SK-N-SH treated with all-trans-retinoic acid at 6 μM for 48 hours (cell line): Measurements from ENCODE around the gene FRAT2.

Source experiments
- ATAC-seq: fragments of 200-7000 bp; cut with Tn5 transposase; 3 replicates; pipeline ENCODE4 v1.9.1; 2020; ENCODE audit warnings: mild to moderate bottlenecking, moderate library complexity
- ARNTL ChIP-seq: fragments of 450-650 bp; formaldehyde crosslinking; IDR thresholded peaks from 2 replicates; pipeline ENCODE4 v1.5.0; 2020; ENCODE audit warnings: low read depth, mild to moderate bottlenecking, moderate library complexity, borderline replicate concordance
- BACH2 ChIP-seq: fragments of 250-450 bp; sonication (Bioruptor Pico); IDR thresholded peaks from 2 replicates; pipeline ENCODE4 v1.9.0; 2021; ENCODE audit warnings: mild to moderate bottlenecking, borderline replicate concordance
- CSDC2 ChIP-seq: fragments of 250-450 bp; sonication (Bioruptor Pico); IDR thresholded peaks from 2 replicates; pipeline ENCODE4 v1.5.0; 2020; ENCODE audit warnings: mild to moderate bottlenecking, moderate library complexity
- ESRRG ChIP-seq: fragments of 250-450 bp; sonication (Bioruptor Pico); IDR thresholded peaks from 2 replicates; pipeline ENCODE4 v1.6.1; 2021; ENCODE audit warnings: mild to moderate bottlenecking
- GLIS3 ChIP-seq: fragments of 250-450 bp; sonication (Bioruptor Pico); IDR thresholded peaks from 2 replicates; pipeline ENCODE4 v1.5.0; 2020; ENCODE audit warnings: mild to moderate bottlenecking, moderate library complexity
- ISL1 ChIP-seq: fragments of 250-450 bp; sonication (Bioruptor Pico); IDR thresholded peaks from 2 replicates; pipeline ENCODE4 v2.1.2; 2022; ENCODE audit warnings: mild to moderate bottlenecking, moderate library complexity
- OSR1 ChIP-seq: fragments of 250-450 bp; sonication (Bioruptor Pico); IDR thresholded peaks from 2 replicates; pipeline ENCODE4 v1.8.0; 2022; ENCODE audit warnings: moderate library complexity, mild to moderate bottlenecking, inconsistent platforms
- PPARA ChIP-seq: fragments of 250-450 bp; sonication (Bioruptor Pico); IDR thresholded peaks from 2 replicates; pipeline ENCODE4 v1.5.0; 2020; ENCODE audit warnings: mild to moderate bottlenecking, borderline replicate concordance
- RARB ChIP-seq: fragments of 250-450 bp; sonication (Bioruptor Pico); IDR thresholded peaks from 2 replicates; pipeline ENCODE4 v1.8.0; 2021; ENCODE audit warnings: mild to moderate bottlenecking, moderate library complexity
- SNAI2 ChIP-seq: fragments of 250-450 bp; sonication (Bioruptor Pico); IDR thresholded peaks from 2 replicates; pipeline ENCODE4 v1.5.0; 2020; ENCODE audit warnings: mild to moderate bottlenecking, moderate library complexity
- TCF4 ChIP-seq: fragments of 250-450 bp; sonication (Bioruptor Pico); IDR thresholded peaks from 2 replicates; pipeline ENCODE4 v1.8.0; 2021; ENCODE audit warnings: mild to moderate bottlenecking, moderate library complexity, borderline replicate concordance
- TOX ChIP-seq: fragments of 250-450 bp; sonication (Bioruptor Pico); IDR thresholded peaks from 2 replicates; pipeline ENCODE4 v1.8.0; 2021; ENCODE audit warnings: mild to moderate bottlenecking, moderate library complexity, borderline replicate concordance
- ZC3H10 ChIP-seq: fragments of 250-450 bp; sonication (Bioruptor Pico); IDR thresholded peaks from 2 replicates; pipeline ENCODE4 v1.5.1; 2021; ENCODE audit warnings: mild to moderate bottlenecking, moderate library complexity
- ZFP3 ChIP-seq: fragments of 250-450 bp; sonication (Bioruptor Pico); IDR thresholded peaks from 2 replicates; pipeline ENCODE4 v1.5.0; 2020; ENCODE audit warnings: mild to moderate bottlenecking, moderate library complexity
- ZNF565 ChIP-seq: fragments of 450-650 bp; formaldehyde crosslinking; conservative IDR thresholded peaks from 2 replicates; pipeline ENCODE4 v1.5.0; 2020; ENCODE audit warnings: low read depth, mild to moderate bottlenecking, moderate library complexity
- ZNF70 ChIP-seq: fragments of 450-650 bp; formaldehyde crosslinking; IDR thresholded peaks from 2 replicates; pipeline ENCODE4 v1.5.0; 2020; ENCODE audit warnings: mild to moderate bottlenecking, moderate library complexity
- TF ChIP-seq, protein P1 (sequence below): fragments of 250-450 bp; sonication (Bioruptor Pico); IDR thresholded peaks from 2 replicates; pipeline ENCODE4 v1.8.0; 2020; ENCODE audit warnings: mild to moderate bottlenecking, moderate library complexity, borderline replicate concordance
- TF ChIP-seq, protein P2 (sequence below): fragments of 250-450 bp; sonication (Bioruptor Pico); IDR thresholded peaks from 2 replicates; pipeline ENCODE4 v1.5.1; 2021; ENCODE audit warnings: mild to moderate bottlenecking, moderate library complexity
- TF ChIP-seq, protein P3 (sequence below): fragments of 250-450 bp; sonication (Bioruptor Pico); IDR thresholded peaks from 2 replicates; pipeline ENCODE4 v1.5.1; 2020; ENCODE audit warnings: low read depth, mild to moderate bottlenecking, moderate library complexity
- TF ChIP-seq, protein P4 (sequence below): fragments of 250-450 bp; sonication (Bioruptor Pico); IDR thresholded peaks from 2 replicates; pipeline ENCODE4 v1.8.0; 2021; ENCODE audit warnings: low read depth, mild to moderate bottlenecking, moderate library complexity, borderline replicate concordance

The FRAT2 gene

DNA sequence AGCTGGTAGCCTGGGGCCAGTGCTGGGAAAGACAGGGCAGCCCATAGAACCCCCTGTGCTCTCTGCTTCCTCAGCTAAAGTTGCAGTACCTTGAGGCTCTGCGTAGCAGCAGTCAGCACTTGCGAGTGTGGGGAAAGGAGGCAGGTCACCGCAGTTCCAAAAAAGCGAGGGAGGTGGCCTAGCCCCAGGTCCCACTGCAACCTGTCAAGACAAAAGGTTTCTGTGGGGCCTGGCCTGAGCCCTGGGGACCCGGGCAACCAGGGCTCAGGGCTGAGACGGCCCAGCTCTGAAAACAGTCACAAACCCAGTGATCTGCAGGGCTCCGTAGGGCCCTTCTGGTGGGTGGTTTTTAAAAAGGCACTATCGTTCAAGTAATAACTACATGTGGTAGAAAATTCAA, 47.1 kb upstream of the FRAT2 start:
- no peak for ATAC-seq
- TF ChIP-seq ZNF70 (CRISPR knock-in tag): no peak
- TF ChIP-seq CSDC2 (CRISPR knock-in tag): no peak
- TF ChIP-seq ESRRG (CRISPR knock-in tag): no peak

DNA sequence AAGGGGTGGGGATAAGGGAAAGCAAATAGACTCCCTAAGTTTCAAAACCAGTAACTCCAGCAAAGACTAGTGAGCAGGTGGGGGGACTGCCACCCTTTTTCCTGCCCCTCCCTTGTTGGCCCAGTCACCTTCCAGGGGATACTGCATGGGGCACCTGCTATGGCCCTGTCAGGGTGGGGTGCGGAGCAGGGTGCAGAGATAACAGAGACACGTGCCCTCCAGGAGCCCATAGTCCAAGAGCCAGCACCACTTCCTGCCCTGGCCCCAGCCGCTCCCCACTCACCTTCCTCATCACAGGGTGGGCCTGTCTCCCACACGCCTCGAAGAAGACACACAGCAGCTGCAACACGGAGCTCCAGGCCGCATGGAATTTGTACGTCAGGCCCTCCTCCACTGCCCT, 46.0 kb upstream of the FRAT2 start:
- TF ChIP-seq ZFP3 (CRISPR knock-in tag) (no peak), ARNTL (no peak), ISL1 (no peak), OSR1 (CRISPR knock-in tag) (no peak), PPARA (no peak), CSDC2 (CRISPR knock-in tag) (no peak), SNAI2 (no peak), GLIS3 (CRISPR knock-in tag) (no peak), ESRRG (CRISPR knock-in tag) (no peak)
- TF ChIP-seq, protein P1, sequence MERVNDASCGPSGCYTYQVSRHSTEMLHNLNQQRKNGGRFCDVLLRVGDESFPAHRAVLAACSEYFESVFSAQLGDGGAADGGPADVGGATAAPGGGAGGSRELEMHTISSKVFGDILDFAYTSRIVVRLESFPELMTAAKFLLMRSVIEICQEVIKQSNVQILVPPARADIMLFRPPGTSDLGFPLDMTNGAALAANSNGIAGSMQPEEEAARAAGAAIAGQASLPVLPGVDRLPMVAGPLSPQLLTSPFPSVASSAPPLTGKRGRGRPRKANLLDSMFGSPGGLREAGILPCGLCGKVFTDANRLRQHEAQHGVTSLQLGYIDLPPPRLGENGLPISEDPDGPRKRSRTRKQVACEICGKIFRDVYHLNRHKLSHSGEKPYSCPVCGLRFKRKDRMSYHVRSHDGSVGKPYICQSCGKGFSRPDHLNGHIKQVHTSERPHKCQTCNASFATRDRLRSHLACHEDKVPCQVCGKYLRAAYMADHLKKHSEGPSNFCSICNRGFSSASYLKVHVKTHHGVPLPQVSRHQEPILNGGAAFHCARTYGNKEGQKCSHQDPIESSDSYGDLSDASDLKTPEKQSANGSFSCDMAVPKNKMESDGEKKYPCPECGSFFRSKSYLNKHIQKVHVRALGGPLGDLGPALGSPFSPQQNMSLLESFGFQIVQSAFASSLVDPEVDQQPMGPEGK (CRISPR knock-in tag): no peak
- TF ChIP-seq, all 23 proteins: peak for 0
- ATAC-seq: no peak

DNA sequence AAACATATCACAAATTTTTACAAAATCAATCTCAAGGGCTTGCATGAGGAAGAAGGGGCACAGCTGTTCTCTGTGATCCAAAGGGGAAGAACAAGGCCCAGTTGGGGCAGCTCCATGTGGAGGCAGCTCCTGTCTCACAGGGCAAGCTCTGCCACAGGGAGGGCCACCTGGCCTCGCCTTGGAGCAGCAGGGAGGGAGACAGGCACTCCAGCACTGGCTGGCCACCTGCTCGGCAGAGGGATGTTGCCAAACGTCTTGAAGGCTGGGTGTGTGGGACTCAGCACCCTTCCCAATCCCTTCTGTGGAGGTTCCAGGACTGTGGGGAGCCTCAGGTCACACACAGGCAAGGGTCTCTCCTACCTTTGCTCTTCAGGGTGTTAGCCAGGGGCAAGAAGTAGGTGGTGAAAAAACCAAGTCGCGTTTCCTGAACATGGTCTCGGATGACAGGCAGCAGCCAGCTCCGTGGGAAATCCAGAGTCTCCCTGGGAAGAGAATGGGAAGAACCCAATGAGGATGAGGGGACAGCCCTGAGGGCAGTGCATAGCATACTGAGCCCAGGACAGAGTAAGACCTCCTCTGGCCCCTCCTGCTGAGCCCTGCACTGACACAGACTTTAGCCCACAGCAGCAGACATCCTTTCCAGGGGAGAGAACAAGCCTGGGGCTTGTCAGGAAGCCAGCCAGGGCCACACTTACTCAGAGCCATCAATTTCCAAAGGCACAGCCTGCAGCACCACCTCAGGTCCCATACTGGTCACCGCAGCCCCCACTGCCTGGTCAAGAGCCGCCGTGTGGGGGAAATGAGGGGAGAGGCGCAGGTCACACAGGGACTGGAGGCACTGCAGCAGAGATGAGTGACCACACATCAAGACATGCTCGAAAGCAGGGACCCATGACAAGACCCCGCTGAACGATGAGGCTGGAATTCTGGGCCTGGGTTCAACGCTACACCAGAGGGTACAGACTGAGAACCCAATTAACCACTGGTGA, 44.7 kb upstream of the FRAT2 start:
- no peak; the same call in 2 of the 3 replicates for ATAC-seq
- TF ChIP-seq CSDC2 (CRISPR knock-in tag): no peak
- TF ChIP-seq, protein P2, sequence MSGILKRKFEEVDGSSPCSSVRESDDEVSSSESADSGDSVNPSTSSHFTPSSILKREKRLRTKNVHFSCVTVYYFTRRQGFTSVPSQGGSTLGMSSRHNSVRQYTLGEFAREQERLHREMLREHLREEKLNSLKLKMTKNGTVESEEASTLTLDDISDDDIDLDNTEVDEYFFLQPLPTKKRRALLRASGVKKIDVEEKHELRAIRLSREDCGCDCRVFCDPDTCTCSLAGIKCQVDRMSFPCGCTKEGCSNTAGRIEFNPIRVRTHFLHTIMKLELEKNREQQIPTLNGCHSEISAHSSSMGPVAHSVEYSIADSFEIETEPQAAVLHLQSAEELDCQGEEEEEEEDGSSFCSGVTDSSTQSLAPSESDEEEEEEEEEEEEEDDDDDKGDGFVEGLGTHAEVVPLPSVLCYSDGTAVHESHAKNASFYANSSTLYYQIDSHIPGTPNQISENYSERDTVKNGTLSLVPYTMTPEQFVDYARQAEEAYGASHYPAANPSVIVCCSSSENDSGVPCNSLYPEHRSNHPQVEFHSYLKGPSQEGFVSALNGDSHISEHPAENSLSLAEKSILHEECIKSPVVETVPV (CRISPR knock-in tag): no peak
- TF ChIP-seq ARNTL: no peak
- no peak for TF ChIP-seq OSR1 (CRISPR knock-in tag)
- no peak for TF ChIP-seq PPARA
- no peak for TF ChIP-seq ZNF70 (CRISPR knock-in tag)
- TF ChIP-seq, protein P3, sequence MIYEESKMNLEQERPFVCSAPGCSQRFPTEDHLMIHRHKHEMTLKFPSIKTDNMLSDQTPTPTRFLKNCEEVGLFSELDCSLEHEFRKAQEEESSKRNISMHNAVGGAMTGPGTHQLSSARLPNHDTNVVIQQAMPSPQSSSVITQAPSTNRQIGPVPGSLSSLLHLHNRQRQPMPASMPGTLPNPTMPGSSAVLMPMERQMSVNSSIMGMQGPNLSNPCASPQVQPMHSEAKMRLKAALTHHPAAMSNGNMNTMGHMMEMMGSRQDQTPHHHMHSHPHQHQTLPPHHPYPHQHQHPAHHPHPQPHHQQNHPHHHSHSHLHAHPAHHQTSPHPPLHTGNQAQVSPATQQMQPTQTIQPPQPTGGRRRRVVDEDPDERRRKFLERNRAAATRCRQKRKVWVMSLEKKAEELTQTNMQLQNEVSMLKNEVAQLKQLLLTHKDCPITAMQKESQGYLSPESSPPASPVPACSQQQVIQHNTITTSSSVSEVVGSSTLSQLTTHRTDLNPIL (CRISPR knock-in tag): no peak
- no peak for TF ChIP-seq RARB
- TF ChIP-seq ZC3H10 (CRISPR knock-in tag): no peak
- TF ChIP-seq GLIS3 (CRISPR knock-in tag): no peak
- TF ChIP-seq ISL1: no peak

DNA sequence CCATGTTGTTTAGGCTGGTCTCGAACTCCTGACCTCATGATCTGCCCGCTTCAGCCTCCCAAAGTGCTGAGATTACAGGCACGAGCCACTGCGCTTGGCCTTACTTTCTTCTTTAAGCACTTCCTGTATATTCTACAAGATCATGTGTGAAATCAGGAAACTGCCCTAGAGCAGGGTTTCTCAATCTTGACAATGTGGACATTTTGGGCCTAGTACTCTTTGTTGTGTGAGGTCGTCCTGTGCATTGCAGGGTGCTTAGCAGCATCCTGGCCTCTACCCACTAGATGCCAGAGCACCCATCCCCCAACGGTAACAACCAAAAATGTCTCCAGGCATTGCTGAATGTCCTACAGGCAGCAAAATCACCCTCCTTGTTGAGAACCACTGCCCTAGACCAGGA, 41.9 kb upstream of the FRAT2 start:
- ATAC-seq: no peak
- TF ChIP-seq OSR1 (CRISPR knock-in tag) (no peak), BACH2 (CRISPR knock-in tag) (no peak), ZFP3 (CRISPR knock-in tag) (no peak), TCF4 (CRISPR knock-in tag) (no peak), ISL1 (no peak), RARB (no peak), ZNF565 (CRISPR knock-in tag) (no peak), TOX (CRISPR knock-in tag) (no peak), PPARA (no peak), ZNF70 (CRISPR knock-in tag) (no peak), GLIS3 (CRISPR knock-in tag) (no peak)
- TF ChIP-seq, protein P2 (CRISPR knock-in tag): no peak
- TF ChIP-seq, protein P3 (CRISPR knock-in tag): no peak
- TF ChIP-seq, protein P4, sequence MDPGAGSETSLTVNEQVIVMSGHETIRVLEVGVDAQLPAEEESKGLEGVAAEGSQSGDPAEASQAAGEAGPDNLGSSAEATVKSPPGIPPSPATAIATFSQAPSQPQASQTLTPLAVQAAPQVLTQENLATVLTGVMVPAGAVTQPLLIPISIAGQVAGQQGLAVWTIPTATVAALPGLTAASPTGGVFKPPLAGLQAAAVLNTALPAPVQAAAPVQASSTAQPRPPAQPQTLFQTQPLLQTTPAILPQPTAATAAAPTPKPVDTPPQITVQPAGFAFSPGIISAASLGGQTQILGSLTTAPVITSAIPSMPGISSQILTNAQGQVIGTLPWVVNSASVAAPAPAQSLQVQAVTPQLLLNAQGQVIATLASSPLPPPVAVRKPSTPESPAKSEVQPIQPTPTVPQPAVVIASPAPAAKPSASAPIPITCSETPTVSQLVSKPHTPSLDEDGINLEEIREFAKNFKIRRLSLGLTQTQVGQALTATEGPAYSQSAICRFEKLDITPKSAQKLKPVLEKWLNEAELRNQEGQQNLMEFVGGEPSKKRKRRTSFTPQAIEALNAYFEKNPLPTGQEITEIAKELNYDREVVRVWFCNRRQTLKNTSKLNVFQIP: no peak
- TF ChIP-seq, all 23 proteins: peak for 0
